Endothelial cell of umbilical vein (primary cell): ENCODE data around the gene ENTPD6. TPM values are rescaled to one million over a fixed set of nuclear protein-coding genes. Genes with fewer than 3 reads are reported as not detected.
A peak's percentile ranks its signal among the peaks of the same experiment; 100 is the strongest.

Source experiments
- BruUV-seq: library from RNA; stranded (reverse); fragments of 400-500 nt; replicated peaks from 2 replicates; lab custom pipeline; 2021; lab: Mats Ljungman, UMichigan
- CTCF ChIA-PET: fragments of 300-600, 350-600 bp; sonication (Branson Sonifier 250); formaldehyde crosslinking; loops from one replicate; lab custom pipeline; 2021; ENCODE audit warnings: antibody characterized with exemption, inconsistent platforms; lab: Charles Lee
- POLR2A ChIA-PET: fragments of 300-600, 350-600 bp; sonication (Branson Sonifier 250); formaldehyde crosslinking; loops from one replicate; lab custom pipeline; 2021; ENCODE audit warnings: antibody characterized with exemption, inconsistent platforms; lab: Charles Lee
- DNase-seq: peaks from one replicate; pipeline ENCODE4 v3.0.0-alpha.2; 2011; ENCODE audit warnings: low read depth, low spot score
- FAIRE-seq: peaks from 2 replicates; lab custom pipeline; 2011; peaks lifted over from hg19 to GRCh38; lab: Jason Lieb, UNC
- H2AFZ ChIP-seq: 2 replicates; pipeline ENCODE4 v1.6.0; 2012; ENCODE audit warnings: low read depth, low read length, control low read depth, inconsistent platforms
- H3K27ac ChIP-seq: 2 replicates; pipeline ENCODE4 v1.5.1; 2011; ENCODE audit warnings: low read depth, mild to moderate bottlenecking, control low read depth, low read length, moderate library complexity; ENCODE audit not compliant: insufficient read depth
- H3K27me3 ChIP-seq, 2 experiments: 2 replicates each; pipeline versions ENCODE4 v1.6.0 to v1.6.1; 2011; ENCODE audit warnings: low read length in 2 of 2, mixed read lengths in 1 of 2; ENCODE audit not compliant: control insufficient read depth in 2 of 2, insufficient read depth in 2 of 2
- H3K36me3 ChIP-seq, 2 experiments: 2 replicates in 1 of 2; 3 replicates in 1 of 2; pipeline ENCODE4 v1.5.1; 2011; ENCODE audit warnings: low read length in 2 of 2, mild to moderate bottlenecking in 1 of 2, moderate library complexity in 1 of 2; ENCODE audit not compliant: control insufficient read depth in 2 of 2, insufficient read depth in 2 of 2; ENCODE audit errors: extremely low read depth in 1 of 2
- H3K4me1 ChIP-seq: 3 replicates; pipeline ENCODE4 v1.5.1; 2011; ENCODE audit warnings: mild to moderate bottlenecking, low read length; ENCODE audit not compliant: control insufficient read depth, insufficient read depth; ENCODE audit errors: extremely low read depth
- H3K4me2 ChIP-seq: 2 replicates; pipeline ENCODE4 v1.6.1; 2011; ENCODE audit warnings: low read length, control low read depth, mixed read lengths; ENCODE audit not compliant: insufficient read depth
- H3K4me3 ChIP-seq, 3 experiments: fragments of 200-600 bp in 1 of 3; sonication (generic), shearing (Covaris generic) in 1 of 3; replicated peaks in 1 of 3; 2 replicates each; pipeline ENCODE4 v1.5.1; 2011 to 2016; ENCODE audit warnings: control low read depth in 3 of 3, low read length in 3 of 3, mild to moderate bottlenecking in 2 of 3, inconsistent platforms in 1 of 3, low read depth in 1 of 3, moderate library complexity in 1 of 3; ENCODE audit not compliant: insufficient read depth in 1 of 3
- H3K79me2 ChIP-seq: 2 replicates; pipeline ENCODE4 v1.6.0; 2012; ENCODE audit warnings: low read length, inconsistent platforms; ENCODE audit not compliant: control insufficient read depth, insufficient read depth
- H3K9ac ChIP-seq: replicated peaks from 2 replicates; pipeline ENCODE3; 2011; ENCODE audit warnings: low read length, control low read depth; ENCODE audit not compliant: insufficient read depth; ENCODE audit errors: extremely low read depth
- H3K9me1 ChIP-seq: replicated peaks from 3 replicates; pipeline ENCODE4 v1.6.0; 2011; ENCODE audit warnings: mild to moderate bottlenecking, low read length; ENCODE audit not compliant: control insufficient read depth, insufficient read depth; ENCODE audit errors: extremely low read depth
- H3K9me3 ChIP-seq: replicated peaks from 2 replicates; pipeline ENCODE4 v1.5.1; 2012; ENCODE audit warnings: low read length, inconsistent platforms; ENCODE audit not compliant: control insufficient read depth, insufficient read depth
- H4K20me1 ChIP-seq: replicated peaks from 2 replicates; pipeline ENCODE3; 2011; ENCODE audit warnings: mild to moderate bottlenecking, low read length; ENCODE audit not compliant: control insufficient read depth, insufficient read depth; ENCODE audit errors: extremely low read depth
- EZH2 ChIP-seq: IDR thresholded peaks from 2 replicates; pipeline ENCODE4 v1.6.1; 2012; ENCODE audit warnings: borderline replicate concordance, low read depth, mild to moderate bottlenecking, moderate library complexity, low read length, inconsistent platforms; ENCODE audit not compliant: severe bottlenecking
- FOS ChIP-seq: IDR thresholded peaks from 2 replicates; pipeline ENCODE4 v1.6.1; 2011; ENCODE audit warnings: mild to moderate bottlenecking, low read length, moderate library complexity, borderline replicate concordance; ENCODE audit not compliant: insufficient read depth
- GATA2 ChIP-seq: IDR thresholded peaks from 2 replicates; pipeline ENCODE4 v1.7.0; 2011; ENCODE audit warnings: low read depth, mild to moderate bottlenecking, moderate library complexity, mixed read lengths, low read length; ENCODE audit not compliant: insufficient read length, insufficient read depth
- JUN ChIP-seq: IDR thresholded peaks from 2 replicates; pipeline ENCODE4 v1.6.1; 2011; ENCODE audit warnings: borderline replicate concordance, low read depth; ENCODE audit not compliant: insufficient read length, insufficient read depth
- MYC ChIP-seq: IDR thresholded peaks from one replicate; pipeline ENCODE4 v1.6.1; 2011; ENCODE audit warnings: mild to moderate bottlenecking, low read depth, low read length
- POLR2A ChIP-seq: IDR thresholded peaks from 2 replicates; pipeline ENCODE4 v1.6.1; 2012; ENCODE audit warnings: low read depth, mild to moderate bottlenecking, control low read depth, low read length
- POLR2AphosphoS5 ChIP-seq: IDR thresholded peaks from 2 replicates; pipeline ENCODE4 v1.6.1; 2012; ENCODE audit warnings: low read depth, mild to moderate bottlenecking, control low read depth, low read length, moderate library complexity; ENCODE audit not compliant: insufficient read depth
- dilution Hi-C: fragments of 300-500 bp; cut with MboI; formaldehyde crosslinking; loops from one replicate; pipeline ENCODE4 v1.15.0; 2019; ENCODE audit warnings: low sequenced_read_pairs; ENCODE audit not compliant: extremely low pct_ligation_motif_present
- intact Hi-C: fragments of 100-400 bp; cut with micrococcal nuclease; formaldehyde crosslinking; loops from one replicate; pipeline ENCODE4 v1.10.0; 2022
- polyA plus RNA-seq, 4 experiments: library from polyadenylated mRNA; depleted of rRNA in 3 of 4; stranded (reverse) in 3 of 4; unstranded in 1 of 4; fragments of >200 nt; gene quantifications; 2 replicates each; pipeline versions ENCODE4 v1.2.1 to v1.2.3, GENCODE V29; 2011 to 2012; ENCODE audit warnings: missing spikeins in 1 of 4
- total RNA-seq: library from RNA; stranded (reverse); gene quantifications from 2 replicates; pipeline ENCODE4 v1.2.3, GENCODE V29; 2021
- TF ChIP-seq, protein P1 (sequence below), 2 donors: IDR thresholded peaks; 1 replicate in 1 of 2; 2 replicates in 1 of 2; pipeline ENCODE4 v1.5.1; 2011; ENCODE audit warnings: low read length in 2 of 2, mild to moderate bottlenecking in 2 of 2, moderate library complexity in 2 of 2, control low read depth in 1 of 2, inconsistent platforms in 1 of 2, low read depth in 1 of 2; ENCODE audit not compliant: insufficient read depth in 1 of 2; ENCODE audit errors: extremely low read depth in 1 of 2
- TF ChIP-seq, protein P2 (sequence below): IDR thresholded peaks from 2 replicates; pipeline ENCODE4 v1.6.1; 2011; ENCODE audit not compliant: insufficient read depth, insufficient read length

The ENTPD6 gene
- total and polyA plus RNA-seq, 2 donors (not counting 3 experiments of a cell fraction or from before 2014, with no cell fraction given): 51.2 to 86.3 TPM

DNA sequence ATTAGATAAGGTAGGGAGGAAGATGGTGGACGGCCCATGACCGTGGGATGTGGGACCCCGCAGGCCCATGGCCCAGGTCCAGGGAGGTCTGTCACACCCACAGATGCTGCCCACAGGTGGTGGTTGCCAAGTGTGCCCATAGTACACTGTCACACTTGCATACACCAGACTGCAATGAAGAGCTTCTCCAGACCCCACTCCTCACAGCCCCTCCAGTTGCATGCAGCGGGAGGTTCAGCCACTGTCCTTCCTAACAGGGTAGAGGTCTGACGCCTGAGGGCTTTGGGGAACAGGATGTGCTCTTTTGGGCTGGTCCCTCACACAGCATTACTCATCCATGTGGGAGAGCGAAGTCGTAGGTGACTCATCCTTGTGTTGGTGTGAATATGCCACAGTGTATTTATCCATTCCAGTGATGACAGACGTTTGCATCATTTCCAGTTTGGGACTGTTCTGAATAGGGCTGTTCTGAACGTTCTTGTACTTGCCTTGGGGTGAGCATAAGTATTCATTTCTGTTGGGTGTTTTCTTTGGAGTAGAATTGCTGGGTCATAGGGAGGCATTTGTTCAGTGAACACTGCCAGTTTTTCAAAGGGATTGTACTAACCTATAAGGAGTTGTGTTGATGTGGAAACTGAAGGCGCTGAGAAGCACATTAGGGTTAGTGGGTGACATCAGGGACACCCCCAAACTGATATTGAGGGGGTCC lies 42.3 kb downstream of the ENTPD6 start:
- H3K9me3 ChIP-seq: no peaks in the 10 kb centered on the region
- FAIRE-seq (peak; percentile 99), DNase-seq (peak; percentile 92)
- no peaks in the 10 kb centered on the region for H3K27me3 ChIP-seq
- peak overlapping the region; percentile 14 for H3K4me2 ChIP-seq
- ChIA-PET POLR2A (no interaction called here), CTCF (interaction anchor here (0.9 to 1.6 kb wide), 3 partner anchors 10 to 161 kb away, joined by 3 to 9 read pairs (median 4); partner anchors contain the start of gene PYGB)
- TF ChIP-seq JUN: peak; percentile 100
- TF ChIP-seq, protein P1, sequence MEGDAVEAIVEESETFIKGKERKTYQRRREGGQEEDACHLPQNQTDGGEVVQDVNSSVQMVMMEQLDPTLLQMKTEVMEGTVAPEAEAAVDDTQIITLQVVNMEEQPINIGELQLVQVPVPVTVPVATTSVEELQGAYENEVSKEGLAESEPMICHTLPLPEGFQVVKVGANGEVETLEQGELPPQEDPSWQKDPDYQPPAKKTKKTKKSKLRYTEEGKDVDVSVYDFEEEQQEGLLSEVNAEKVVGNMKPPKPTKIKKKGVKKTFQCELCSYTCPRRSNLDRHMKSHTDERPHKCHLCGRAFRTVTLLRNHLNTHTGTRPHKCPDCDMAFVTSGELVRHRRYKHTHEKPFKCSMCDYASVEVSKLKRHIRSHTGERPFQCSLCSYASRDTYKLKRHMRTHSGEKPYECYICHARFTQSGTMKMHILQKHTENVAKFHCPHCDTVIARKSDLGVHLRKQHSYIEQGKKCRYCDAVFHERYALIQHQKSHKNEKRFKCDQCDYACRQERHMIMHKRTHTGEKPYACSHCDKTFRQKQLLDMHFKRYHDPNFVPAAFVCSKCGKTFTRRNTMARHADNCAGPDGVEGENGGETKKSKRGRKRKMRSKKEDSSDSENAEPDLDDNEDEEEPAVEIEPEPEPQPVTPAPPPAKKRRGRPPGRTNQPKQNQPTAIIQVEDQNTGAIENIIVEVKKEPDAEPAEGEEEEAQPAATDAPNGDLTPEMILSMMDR (IDR thresholded peaks at IDR 0.05; ENCODE audit: extremely low read depth in 1 of 2, insufficient read depth in 1 of 2, low read depth in 1 of 2, low read length in 2 of 2): no peak
- TF ChIP-seq, protein P2, sequence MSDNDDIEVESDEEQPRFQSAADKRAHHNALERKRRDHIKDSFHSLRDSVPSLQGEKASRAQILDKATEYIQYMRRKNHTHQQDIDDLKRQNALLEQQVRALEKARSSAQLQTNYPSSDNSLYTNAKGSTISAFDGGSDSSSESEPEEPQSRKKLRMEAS: no peak
- peak; percentile 60 for TF ChIP-seq MYC
- TF ChIP-seq FOS: peak; percentile 100
- TF ChIP-seq POLR2A: peak; percentile 51
- TF ChIP-seq EZH2: no peak
- no peak for TF ChIP-seq GATA2
- TF ChIP-seq POLR2AphosphoS5: peak; percentile 82
- peaks cover 19% of the 10 kb centered on the region for H3K4me1 ChIP-seq
- dilution Hi-C loops: no loop called here
- no peaks in the 10 kb centered on the region for H4K20me1 ChIP-seq
- no peaks in the 10 kb centered on the region for H3K79me2 ChIP-seq
- H3K4me3 ChIP-seq: no peak overlapping the region
- no TSS peak for BruUV-seq
- H3K27ac ChIP-seq: peak overlapping the region; percentile 80
- intact Hi-C loops: loop anchor here (1.0 kb wide), 1 partner anchor 10 kb away; no protein-coding TSS in a partner anchor
- H3K36me3 ChIP-seq: no peaks in the 10 kb centered on the region
- no peak overlapping the region for H3K9ac ChIP-seq
- H2AFZ ChIP-seq: peak overlapping the region; percentile 13
- no peaks in the 10 kb centered on the region for H3K9me1 ChIP-seq
